ENCODE results near the gene NEURL1B.
A peak's percentile ranks its signal among the peaks of the same experiment; 100 is the strongest.

NEURL1B gene

DNA sequence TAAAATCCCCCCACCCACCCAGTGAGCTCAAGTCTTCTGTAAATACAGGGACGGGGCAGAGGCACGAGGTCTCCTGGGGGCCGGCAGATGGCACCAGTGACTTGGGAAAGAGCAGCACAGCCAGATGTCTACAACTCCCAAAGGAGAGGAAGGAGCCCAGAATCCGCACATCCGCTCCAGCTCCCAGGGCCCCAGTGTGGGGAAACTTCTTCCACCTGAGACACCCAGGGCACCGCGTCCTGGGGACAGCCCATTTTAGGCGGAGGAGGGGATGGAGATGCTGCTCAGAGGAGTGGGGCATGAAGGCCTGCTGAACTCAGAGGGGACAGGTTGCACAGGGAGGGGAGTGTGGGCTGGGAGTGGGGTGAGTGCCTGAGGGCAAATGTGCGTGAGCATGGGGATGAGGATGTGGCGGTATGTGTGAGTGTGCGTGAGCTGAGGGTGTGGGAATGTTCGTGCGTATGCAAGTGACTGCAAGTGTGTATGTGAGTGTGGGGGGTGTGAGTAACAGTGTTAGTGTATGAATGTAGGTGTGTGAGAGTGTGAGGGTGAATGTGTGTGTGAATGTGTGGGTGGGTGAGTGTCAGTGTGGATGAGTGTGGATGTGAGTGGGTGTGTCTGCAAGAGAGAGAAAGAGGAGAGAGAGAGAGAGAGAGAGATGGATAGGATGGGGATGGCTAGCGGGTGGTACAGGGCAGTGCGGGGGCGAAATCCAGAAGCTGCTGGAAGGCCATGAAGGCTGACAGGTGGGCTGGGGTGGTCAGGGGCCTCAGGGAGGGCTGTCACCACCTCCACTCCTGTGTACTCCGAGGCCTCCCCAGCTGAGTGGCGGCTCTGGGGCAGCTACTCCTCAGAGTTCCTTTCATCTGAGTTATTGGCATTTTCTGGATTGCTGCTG, 66.5 kb downstream of the NEURL1B start (continued):
- TF ChIP-seq ZBTB10 (tag by site-specific recombination; IDR thresholded peaks at IDR 0.05) (peak; percentile 57; the same call in 1 of the 2 replicates), ZNF555 (tag by site-specific recombination; conservative IDR thresholded peaks at IDR 0.05) (no peak), ZBTB7A (tag by site-specific recombination; IDR thresholded peaks at IDR 0.05; ENCODE audit: low read depth) (peak; percentile 72; the same call in 1 of the 2 replicates), ZNF645 (tag by site-specific recombination; IDR thresholded peaks at IDR 0.05) (peak; percentile 77; the same call in 1 of the 2 replicates), PRDM10 (tag by site-specific recombination; IDR thresholded peaks at IDR 0.05) (peak; percentile 58; the same call in 1 of the 2 replicates), ZNF174 (tag by site-specific recombination; IDR thresholded peaks at IDR 0.05) (no peak), ZNF837 (tag by site-specific recombination; IDR thresholded peaks at IDR 0.05) (peak; percentile 71; the same call in 1 of the 2 replicates), ZBTB20 (tag by site-specific recombination; IDR thresholded peaks at IDR 0.05) (peak; percentile 76), ZNF202 (tag by site-specific recombination; IDR thresholded peaks at IDR 0.05; ENCODE audit: borderline replicate concordance) (0 out of 2 replicates have a peak, but pooled peaks have one; percentile 67)
- TF ChIP-seq, protein P1, sequence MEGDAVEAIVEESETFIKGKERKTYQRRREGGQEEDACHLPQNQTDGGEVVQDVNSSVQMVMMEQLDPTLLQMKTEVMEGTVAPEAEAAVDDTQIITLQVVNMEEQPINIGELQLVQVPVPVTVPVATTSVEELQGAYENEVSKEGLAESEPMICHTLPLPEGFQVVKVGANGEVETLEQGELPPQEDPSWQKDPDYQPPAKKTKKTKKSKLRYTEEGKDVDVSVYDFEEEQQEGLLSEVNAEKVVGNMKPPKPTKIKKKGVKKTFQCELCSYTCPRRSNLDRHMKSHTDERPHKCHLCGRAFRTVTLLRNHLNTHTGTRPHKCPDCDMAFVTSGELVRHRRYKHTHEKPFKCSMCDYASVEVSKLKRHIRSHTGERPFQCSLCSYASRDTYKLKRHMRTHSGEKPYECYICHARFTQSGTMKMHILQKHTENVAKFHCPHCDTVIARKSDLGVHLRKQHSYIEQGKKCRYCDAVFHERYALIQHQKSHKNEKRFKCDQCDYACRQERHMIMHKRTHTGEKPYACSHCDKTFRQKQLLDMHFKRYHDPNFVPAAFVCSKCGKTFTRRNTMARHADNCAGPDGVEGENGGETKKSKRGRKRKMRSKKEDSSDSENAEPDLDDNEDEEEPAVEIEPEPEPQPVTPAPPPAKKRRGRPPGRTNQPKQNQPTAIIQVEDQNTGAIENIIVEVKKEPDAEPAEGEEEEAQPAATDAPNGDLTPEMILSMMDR (tag by site-specific recombination; IDR thresholded peaks at IDR 0.05) = peak; percentile 70; the same call in 1 of the 2 replicates
- TF ChIP-seq, protein P2, sequence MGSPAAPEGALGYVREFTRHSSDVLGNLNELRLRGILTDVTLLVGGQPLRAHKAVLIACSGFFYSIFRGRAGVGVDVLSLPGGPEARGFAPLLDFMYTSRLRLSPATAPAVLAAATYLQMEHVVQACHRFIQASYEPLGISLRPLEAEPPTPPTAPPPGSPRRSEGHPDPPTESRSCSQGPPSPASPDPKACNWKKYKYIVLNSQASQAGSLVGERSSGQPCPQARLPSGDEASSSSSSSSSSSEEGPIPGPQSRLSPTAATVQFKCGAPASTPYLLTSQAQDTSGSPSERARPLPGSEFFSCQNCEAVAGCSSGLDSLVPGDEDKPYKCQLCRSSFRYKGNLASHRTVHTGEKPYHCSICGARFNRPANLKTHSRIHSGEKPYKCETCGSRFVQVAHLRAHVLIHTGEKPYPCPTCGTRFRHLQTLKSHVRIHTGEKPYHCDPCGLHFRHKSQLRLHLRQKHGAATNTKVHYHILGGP (tag by site-specific recombination; IDR thresholded peaks at IDR 0.05) = 0 out of 2 replicates have a peak, but pooled peaks have one; percentile 33

DNA sequence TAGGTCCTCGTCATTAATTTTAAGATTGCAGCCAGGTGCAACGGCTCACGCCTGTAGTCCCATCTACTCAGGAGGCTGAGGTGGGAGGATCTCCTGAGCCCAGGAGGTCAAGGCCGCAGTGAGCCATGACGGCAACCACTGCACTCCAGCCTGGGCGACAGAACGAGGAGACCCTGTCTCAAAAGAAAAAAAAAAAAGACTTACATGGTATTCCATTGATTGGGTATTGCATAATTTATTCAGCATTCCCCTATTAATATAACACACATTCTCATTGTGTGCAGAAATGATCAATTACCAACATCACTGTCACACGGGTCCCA, 67.1 kb downstream of the NEURL1B start:
- ChIA-PET POLR2A (interaction anchor here (0.6 kb wide), 1 partner anchor 239 kb away, joined by 3 read pairs; no protein-coding TSS in a partner anchor), CTCF (interaction anchor here (0.5 to 2.3 kb wide), 11 partner anchors 10 to 624 kb away, joined by 3 to 23 read pairs (median 4); no protein-coding TSS in a partner anchor)
- no peak overlapping the region for H3K4me3 ChIP-seq (ENCODE audit: low read depth, low read length)
- no peaks in the 10 kb centered on the region; the same call in 1 of the 2 replicates for H3K4me1 ChIP-seq (ENCODE audit: control insufficient read depth, insufficient read depth, low read length)
- H3K9me3 ChIP-seq (ENCODE audit: control insufficient read depth, insufficient read depth, low read depth, low read length) = no peaks in the 10 kb centered on the region
- no peak overlapping the region for H3K27ac ChIP-seq (ENCODE audit: extremely low read depth, low read depth, low read length)
- no peaks in the 10 kb centered on the region for H3K36me3 ChIP-seq (ENCODE audit: control insufficient read depth in 2 of 2, insufficient read depth in 1 of 2, low read length in 2 of 2)
- TF ChIP-seq ZNF223 (tag by site-specific recombination; IDR thresholded peaks at IDR 0.05) = no peak
- TF ChIP-seq ZNF473 (tag by site-specific recombination; IDR thresholded peaks at IDR 0.05) = no peak
- TF ChIP-seq ZSCAN23 (tag by site-specific recombination; IDR thresholded peaks at IDR 0.05) = no peak
- TF ChIP-seq ZNF555 (tag by site-specific recombination; conservative IDR thresholded peaks at IDR 0.05) = no peak
- no peak for TF ChIP-seq ZNF184 (tag by site-specific recombination; IDR thresholded peaks at IDR 0.05)
- TF ChIP-seq, protein P1 (tag by site-specific recombination; IDR thresholded peaks at IDR 0.05) = no peak
